CD8-positive, alpha-beta memory T cell (primary cell): ENCODE measurements around the gene IL18. TPM values are rescaled to one million over a fixed set of nuclear protein-coding genes. Genes with fewer than 3 reads are reported as not detected.

Experiments used
- CTCF ChIA-PET: fragments of 350-600 bp; sonication (Branson Sonifier 250); formaldehyde crosslinking; loops from one replicate; lab custom pipeline; 2021; ENCODE audit warnings: antibody characterized with exemption; lab: Charles Lee
- POLR2A ChIA-PET: fragments of 350-600 bp; sonication (Branson Sonifier 250); formaldehyde crosslinking; loops from one replicate; lab custom pipeline; 2021; ENCODE audit warnings: antibody characterized with exemption; lab: Charles Lee
- DNase-seq, 5 donors: peaks; one replicate each; pipeline versions ENCODE4 v3.0.0 to v3.0.0-alpha.2; 2020 to 2022; ENCODE audit warnings: mixed read lengths in 1 of 5
- H3K27ac ChIP-seq: one replicate; pipeline ENCODE4 v1.7.0; 2013; ENCODE audit warnings: low read depth, mild to moderate bottlenecking, low read length, moderate library complexity
- H3K27me3 ChIP-seq: 2 replicates; pipeline ENCODE4 v1.7.0; 2013; ENCODE audit warnings: low read length, mild to moderate bottlenecking; ENCODE audit not compliant: insufficient read depth, poor library complexity, severe bottlenecking
- H3K36me3 ChIP-seq: 2 replicates; pipeline ENCODE4 v1.7.0; 2013; ENCODE audit warnings: mild to moderate bottlenecking, low read length, moderate library complexity; ENCODE audit not compliant: insufficient read depth
- H3K4me1 ChIP-seq: 2 replicates; pipeline ENCODE4 v1.7.0; 2013; ENCODE audit warnings: mild to moderate bottlenecking, low read length, moderate library complexity; ENCODE audit not compliant: insufficient read depth
- H3K4me3 ChIP-seq: 2 replicates; pipeline ENCODE4 v1.7.0; 2013; ENCODE audit warnings: mild to moderate bottlenecking, low read length
- H3K9me3 ChIP-seq: 2 replicates; pipeline ENCODE4 v1.7.0; 2013; ENCODE audit warnings: mild to moderate bottlenecking, low read length
- H3K27ac Mint-ChIP-seq, 8 donors: one replicate each; pipeline ENCODE4 v1.8.0; 2020 to 2021; ENCODE audit warnings: mixed read lengths in 8 of 8, mild to moderate bottlenecking in 6 of 8, inconsistent platforms in 3 of 8, moderate library complexity in 3 of 8
- H3K27me3 Mint-ChIP-seq, 2 donors: one replicate each; pipeline ENCODE4 v1.8.0; 2020 to 2021; ENCODE audit warnings: mixed read lengths in 2 of 2, mild to moderate bottlenecking in 1 of 2, moderate library complexity in 1 of 2
- H3K36me3 Mint-ChIP-seq, 3 donors: one replicate each; pipeline ENCODE4 v1.8.0; 2020 to 2021; ENCODE audit warnings: mixed read lengths in 3 of 3, inconsistent platforms in 1 of 3, mild to moderate bottlenecking in 1 of 3
- H3K4me1 Mint-ChIP-seq, 3 donors: one replicate each; pipeline ENCODE4 v1.8.0; 2020 to 2021; ENCODE audit warnings: mixed read lengths in 3 of 3, inconsistent platforms in 1 of 3, mild to moderate bottlenecking in 1 of 3
- H3K4me3 Mint-ChIP-seq, 7 donors: one replicate each; pipeline ENCODE4 v1.8.0; 2020 to 2021; ENCODE audit warnings: mixed read lengths in 7 of 7, mild to moderate bottlenecking in 6 of 7, moderate library complexity in 4 of 7, inconsistent platforms in 2 of 7
- H3K9me3 Mint-ChIP-seq, 5 donors: one replicate each; pipeline ENCODE4 v1.8.0; 2020 to 2022; ENCODE audit warnings: mixed read lengths in 5 of 5, mild to moderate bottlenecking in 3 of 5, moderate library complexity in 2 of 5, inconsistent platforms in 1 of 5
- polyA plus RNA-seq: library from polyadenylated mRNA; unstranded; fragments of 300-500 nt; fragmentation: Illumina TruSeq; gene quantifications from one replicate; pipeline ENCODE4 v1.2.3, GENCODE V29; 2021
- total RNA-seq, 2 experiments: library from RNA; stranded (reverse); gene quantifications; one replicate each; pipeline ENCODE4 v1.2.3, GENCODE V29; 2021

The IL18 gene
- total and polyA plus RNA-seq, 3 experiments from 2014 or later: not detected

DNA sequence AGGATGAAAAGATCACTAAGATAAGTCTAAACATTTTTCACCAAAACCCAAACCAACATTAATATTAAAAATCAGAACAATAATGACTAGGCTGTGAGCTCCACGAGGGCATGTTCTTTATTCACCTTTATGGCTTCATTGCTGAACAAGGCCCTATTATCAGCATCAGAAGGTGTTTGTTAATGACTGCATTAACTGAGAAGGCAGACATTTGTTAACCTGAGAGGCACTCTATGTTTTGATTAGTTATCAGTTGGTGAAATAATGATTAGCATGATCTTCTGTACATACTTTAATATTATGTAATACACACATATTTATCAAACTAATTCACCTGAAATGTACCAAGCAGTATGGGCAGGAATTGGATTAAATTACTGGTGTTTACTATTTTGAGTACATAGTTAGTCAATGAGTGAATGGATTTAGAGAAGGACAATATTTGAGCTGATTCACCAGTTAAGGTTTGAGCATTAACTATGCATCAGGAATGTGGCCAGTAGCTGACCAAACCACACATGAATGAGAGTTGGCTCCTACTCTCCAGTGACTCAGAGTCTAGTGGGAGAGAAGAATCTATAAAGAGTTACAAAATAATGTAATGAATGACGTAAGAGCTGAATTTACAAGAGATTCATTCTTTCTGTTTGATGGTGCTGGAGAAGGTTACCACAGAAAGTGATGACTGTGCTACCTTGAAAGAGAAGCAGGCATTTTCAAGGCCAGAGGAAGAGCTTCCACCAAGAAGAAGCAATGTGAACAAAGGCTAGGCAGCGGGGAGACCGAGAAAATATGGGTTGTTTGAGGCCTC lies 6.7 kb downstream of the IL18 start:
- peaks cover 0 to 6% of the 10 kb centered on the region in 2 donors for H3K27me3 Mint-ChIP-seq
- H3K4me1 ChIP-seq: no peaks in the 10 kb centered on the region
- H3K27me3 ChIP-seq: no peaks in the 10 kb centered on the region
- no peaks in the 10 kb centered on the region for H3K4me1 Mint-ChIP-seq
- DNase-seq: no peak
- no peaks in the 10 kb centered on the region for H3K9me3 ChIP-seq
- H3K9me3 Mint-ChIP-seq: no peaks in the 10 kb centered on the region
- POLR2A ChIA-PET: no interaction called here
- H3K27ac ChIP-seq: no peak overlapping the region
- no peaks in the 10 kb centered on the region for H3K36me3 ChIP-seq
- no peak overlapping the region for H3K27ac Mint-ChIP-seq
- no peak overlapping the region for H3K4me3 Mint-ChIP-seq
- CTCF ChIA-PET: no interaction called here
- H3K36me3 Mint-ChIP-seq: peaks cover 0 to 8% (median 4%) of the 10 kb centered on the region in 3 donors
- H3K4me3 ChIP-seq: no peak overlapping the region

DNA sequence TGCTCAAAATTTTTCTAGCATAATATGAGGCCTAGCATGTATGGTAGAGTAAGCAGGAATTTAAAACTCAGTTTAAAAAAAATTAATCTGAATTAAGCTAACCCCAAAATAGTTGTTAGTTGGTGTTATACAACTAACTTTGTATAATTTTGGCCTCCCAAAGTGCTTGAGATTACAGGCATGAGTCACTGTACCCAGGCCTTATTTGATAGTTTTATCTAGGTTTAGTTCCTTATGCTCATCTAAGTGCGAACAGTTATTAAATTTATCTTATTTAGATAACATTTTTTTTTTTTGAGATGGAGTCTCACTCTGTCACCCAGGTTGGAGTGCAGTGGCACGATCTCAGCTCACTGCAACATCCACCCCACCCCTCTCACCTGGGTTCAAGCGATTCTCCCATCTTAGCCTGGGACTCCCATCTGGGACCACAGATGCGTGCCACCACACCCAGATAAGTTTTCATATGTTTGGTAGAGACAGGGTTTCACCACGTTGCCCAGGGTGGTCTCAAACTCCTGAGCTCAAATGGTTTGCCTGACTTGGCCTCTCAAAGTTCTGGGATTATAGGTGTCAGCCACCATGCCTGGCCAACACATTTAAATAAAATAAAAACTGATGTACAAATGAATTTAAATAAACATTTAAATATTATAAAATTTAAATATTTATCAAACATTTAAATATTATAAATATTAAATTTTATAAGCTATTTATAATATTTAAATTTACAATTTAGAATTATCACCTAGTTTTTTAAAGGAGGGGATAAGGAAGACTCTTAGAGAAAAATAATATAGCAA lies 7.5 kb downstream of the IL18 start:
- CTCF ChIA-PET: no interaction called here
- no peak overlapping the region for H3K4me3 Mint-ChIP-seq
- H3K4me1 Mint-ChIP-seq: no peaks in the 10 kb centered on the region
- H3K9me3 Mint-ChIP-seq: no peaks in the 10 kb centered on the region
- Histone ChIP-seq H3K27ac (no peak overlapping the region), H3K27me3 (no peaks in the 10 kb centered on the region), H3K9me3 (no peaks in the 10 kb centered on the region), H3K4me3 (no peak overlapping the region), H3K36me3 (no peaks in the 10 kb centered on the region), H3K4me1 (no peaks in the 10 kb centered on the region)
- no peak for DNase-seq
- H3K36me3 Mint-ChIP-seq: peaks cover 0 to 3% (median 2%) of the 10 kb centered on the region in 3 donors
- POLR2A ChIA-PET: no interaction called here
- H3K27ac Mint-ChIP-seq: no peak overlapping the region
- peaks cover 0 to 6% of the 10 kb centered on the region in 2 donors for H3K27me3 Mint-ChIP-seq

DNA sequence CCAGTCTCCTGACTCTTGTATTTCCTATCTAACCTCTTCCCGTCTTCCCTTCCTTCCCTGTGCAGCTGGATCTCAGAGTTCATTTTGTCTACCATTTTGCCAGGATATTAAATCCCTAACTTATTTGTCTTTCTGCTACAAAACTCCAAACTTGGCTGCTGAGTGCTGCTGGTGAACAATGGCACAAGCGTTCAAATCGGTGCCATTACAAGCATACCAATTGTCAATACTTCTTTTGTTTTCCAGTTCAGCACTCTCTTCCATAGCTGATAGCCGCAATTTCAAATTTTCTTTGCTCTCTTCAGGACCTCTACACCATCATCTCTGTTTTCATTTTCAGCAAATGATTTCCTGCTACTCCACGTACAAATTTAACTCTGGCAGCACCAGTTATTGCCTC lies 13.4 kb downstream of the IL18 start:
- Mint-ChIP-seq H3K4me1 (no peaks in the 10 kb centered on the region), H3K27me3 (peaks cover 4 to 11% of the 10 kb centered on the region in 2 donors), H3K9me3 (no peaks in the 10 kb centered on the region), H3K4me3 (no peak overlapping the region), H3K36me3 (peaks cover 0 to 2% (median 0%) of the 10 kb centered on the region in 3 donors), H3K27ac (no peak overlapping the region)
- H3K27ac ChIP-seq: no peak overlapping the region
- CTCF ChIA-PET: no interaction called here
- no peaks in the 10 kb centered on the region for H3K27me3 ChIP-seq
- no peaks in the 10 kb centered on the region for H3K9me3 ChIP-seq
- POLR2A ChIA-PET: no interaction called here
- H3K4me3 ChIP-seq: no peak overlapping the region
- H3K36me3 ChIP-seq: no peaks in the 10 kb centered on the region
- no peaks in the 10 kb centered on the region for H3K4me1 ChIP-seq
- DNase-seq: no peak

DNA sequence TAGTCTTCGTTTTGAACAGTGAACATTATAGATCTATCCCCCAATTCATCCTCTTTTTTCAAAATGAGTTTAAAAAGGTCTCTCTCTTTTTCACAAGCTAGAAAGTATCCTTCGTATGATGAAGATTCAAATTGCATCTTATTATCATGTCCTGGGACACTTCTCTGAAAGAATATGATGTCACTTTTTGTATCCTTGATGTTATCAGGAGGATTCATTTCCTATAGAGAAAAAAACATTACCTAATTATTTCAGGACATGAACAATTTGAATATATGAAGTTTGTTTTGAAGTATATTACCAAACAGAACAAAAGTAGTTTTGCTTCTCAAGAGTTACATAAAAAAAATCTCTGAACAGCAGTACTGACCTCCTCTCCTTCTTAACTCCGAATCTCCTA lies 20.3 kb downstream of the IL18 start:
- peaks cover 4 to 5% of the 10 kb centered on the region in 2 donors for H3K27me3 Mint-ChIP-seq
- no peaks in the 10 kb centered on the region for H3K4me1 Mint-ChIP-seq
- H3K27ac Mint-ChIP-seq: no peak overlapping the region
- H3K36me3 Mint-ChIP-seq: peaks cover 2 to 15% (median 3%) of the 10 kb centered on the region in 3 donors
- Histone ChIP-seq H3K9me3 (no peaks in the 10 kb centered on the region), H3K4me1 (no peaks in the 10 kb centered on the region), H3K4me3 (no peak overlapping the region), H3K36me3 (no peaks in the 10 kb centered on the region), H3K27me3 (no peaks in the 10 kb centered on the region), H3K27ac (no peak overlapping the region)
- CTCF ChIA-PET: no interaction called here
- POLR2A ChIA-PET: no interaction called here
- no peak overlapping the region for H3K4me3 Mint-ChIP-seq
- DNase-seq: no peak
- H3K9me3 Mint-ChIP-seq: peaks cover 0 to 8% (median 5%) of the 10 kb centered on the region in 5 donors

DNA sequence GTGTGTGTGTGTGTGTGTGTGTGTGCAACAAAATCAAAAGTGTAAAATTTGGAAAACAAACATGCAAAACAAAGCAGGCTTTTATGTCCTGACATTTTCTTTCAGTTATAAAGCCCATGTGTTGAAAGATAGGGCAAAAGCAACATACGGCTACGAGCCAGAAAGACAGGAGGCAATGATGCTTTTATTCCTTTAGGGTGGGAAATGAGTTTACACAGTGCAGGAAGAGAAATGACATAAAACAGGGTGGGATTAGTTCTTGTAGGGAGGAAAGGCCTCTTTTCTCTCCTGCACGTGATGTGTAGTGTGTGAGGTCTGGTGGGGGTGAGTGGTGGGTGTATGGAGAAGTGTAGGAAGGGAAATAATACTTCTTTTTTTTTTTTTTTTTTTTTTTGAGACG lies 29.4 kb downstream of the IL18 start:
- H3K9me3 ChIP-seq: no peaks in the 10 kb centered on the region
- no peaks in the 10 kb centered on the region for H3K36me3 ChIP-seq
- peaks cover 0 to 8% (median 0%) of the 10 kb centered on the region in 3 donors for H3K36me3 Mint-ChIP-seq
- no peaks in the 10 kb centered on the region for H3K9me3 Mint-ChIP-seq
- DNase-seq: no peak
- no peaks in the 10 kb centered on the region for H3K4me1 ChIP-seq
- ChIA-PET POLR2A (no interaction called here), CTCF (no interaction called here)
- H3K4me3 ChIP-seq: no peak overlapping the region
- H3K4me1 Mint-ChIP-seq: peaks cover 0 to 3% (median 0%) of the 10 kb centered on the region in 3 donors
- H3K4me3 Mint-ChIP-seq: no peak overlapping the region
- no peak overlapping the region for H3K27ac ChIP-seq
- no peaks in the 10 kb centered on the region for H3K27me3 ChIP-seq
- no peak overlapping the region for H3K27ac Mint-ChIP-seq
- H3K27me3 Mint-ChIP-seq: no peaks in the 10 kb centered on the region

DNA sequence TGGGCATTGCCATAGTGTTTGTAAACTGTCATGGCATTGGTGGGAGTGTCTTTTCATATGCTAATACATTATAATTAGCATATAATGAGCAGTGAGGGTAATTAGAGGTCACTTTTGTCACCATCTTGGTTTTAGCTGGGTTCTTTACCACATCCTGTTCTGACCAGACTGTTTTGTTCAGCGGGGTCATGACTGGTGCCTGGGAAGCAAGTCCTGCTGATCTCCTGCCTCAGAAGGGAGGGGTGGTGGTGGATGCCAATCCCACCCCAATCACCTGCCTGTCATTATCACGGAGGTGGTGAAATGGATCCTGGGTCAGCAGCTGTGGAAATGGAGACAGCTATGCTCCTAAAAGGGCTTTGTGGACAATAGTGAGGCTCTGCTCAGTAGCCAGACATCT lies 31.2 kb downstream of the IL18 start:
- Mint-ChIP-seq H3K27ac (peak overlapping the region in 2 of 8 donors; percentile 27 to 42), H3K9me3 (no peaks in the 10 kb centered on the region), H3K36me3 (peaks cover 0 to 8% (median 0%) of the 10 kb centered on the region in 3 donors), H3K4me1 (peaks cover 0 to 3% (median 0%) of the 10 kb centered on the region in 3 donors), H3K4me3 (no peak overlapping the region), H3K27me3 (no peaks in the 10 kb centered on the region)
- no peak overlapping the region for H3K4me3 ChIP-seq
- H3K27me3 ChIP-seq: no peaks in the 10 kb centered on the region
- CTCF ChIA-PET: no interaction called here
- POLR2A ChIA-PET: no interaction called here
- H3K27ac ChIP-seq: no peak overlapping the region
- DNase-seq: no peak
- H3K9me3 ChIP-seq: no peaks in the 10 kb centered on the region
- H3K36me3 ChIP-seq: no peaks in the 10 kb centered on the region
- H3K4me1 ChIP-seq: no peaks in the 10 kb centered on the region

DNA sequence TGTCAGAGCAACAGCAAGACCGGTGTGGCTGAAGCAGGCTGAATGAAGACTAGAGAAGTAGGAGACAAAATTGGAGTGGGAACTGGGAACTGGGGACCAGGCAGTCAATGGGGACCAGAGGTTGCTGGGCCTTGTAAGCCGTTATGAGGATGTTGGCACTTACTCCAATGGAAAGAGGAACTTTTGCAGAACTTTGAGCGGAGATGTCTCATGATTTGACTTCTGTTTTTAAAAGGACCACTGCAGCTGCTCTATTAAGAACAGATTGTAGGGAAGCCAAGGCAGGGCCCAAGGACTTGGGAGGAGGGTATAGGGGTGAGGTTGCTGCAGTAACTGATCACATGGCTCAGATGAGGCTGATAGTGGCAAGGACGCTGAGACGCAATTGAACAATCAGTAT lies 34.2 kb downstream of the IL18 start:
- H3K4me3 Mint-ChIP-seq: no peak overlapping the region

More for the DNA sequence above, 34.2 kb downstream of the IL18 start:
- Mint-ChIP-seq H3K9me3 (no peaks in the 10 kb centered on the region), H3K27me3 (no peaks in the 10 kb centered on the region), H3K36me3 (peaks cover 0 to 9% (median 4%) of the 10 kb centered on the region in 3 donors), H3K4me1 (peaks cover 0 to 3% (median 0%) of the 10 kb centered on the region in 3 donors), H3K27ac (no peak overlapping the region)
- Histone ChIP-seq H3K9me3 (no peaks in the 10 kb centered on the region), H3K27me3 (no peaks in the 10 kb centered on the region), H3K4me3 (no peak overlapping the region), H3K27ac (no peak overlapping the region), H3K4me1 (no peaks in the 10 kb centered on the region), H3K36me3 (no peaks in the 10 kb centered on the region)
- no peak for DNase-seq
- ChIA-PET POLR2A (no interaction called here), CTCF (interaction anchor here (1.5 kb wide), 1 partner anchor 16 kb away, joined by 6 read pairs; no protein-coding TSS in a partner anchor)
